ENCODE results near the gene CFHR5.

DNA sequence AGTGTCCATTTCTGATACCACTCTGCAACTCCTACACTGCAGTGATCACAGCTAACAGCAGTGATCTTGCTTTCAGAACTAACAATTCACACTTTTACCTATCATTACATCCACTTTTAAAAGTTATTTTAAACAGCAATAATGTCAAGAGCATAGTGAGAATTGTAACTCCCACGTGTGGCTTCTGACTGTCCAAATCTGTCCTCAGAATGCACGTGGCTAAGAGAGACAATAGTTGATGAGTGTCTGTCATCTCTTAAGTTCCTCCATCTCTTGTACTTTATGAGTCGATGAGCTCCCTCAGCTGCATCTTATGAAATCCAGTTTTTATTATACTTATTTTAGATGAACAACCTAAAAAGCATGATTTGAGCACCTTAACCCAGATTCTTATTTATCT lies 16.5 kb upstream of the CFHR5 start:
- no peak for TF ChIP-seq ETV6 (CRISPR knock-in tag; IDR thresholded peaks at IDR 0.05)
- no peak for TF ChIP-seq CTCF (IDR thresholded peaks at IDR 0.05)
- TF ChIP-seq NR2C2 (CRISPR knock-in tag; IDR thresholded peaks at IDR 0.05): no peak
- TF ChIP-seq, protein P1, sequence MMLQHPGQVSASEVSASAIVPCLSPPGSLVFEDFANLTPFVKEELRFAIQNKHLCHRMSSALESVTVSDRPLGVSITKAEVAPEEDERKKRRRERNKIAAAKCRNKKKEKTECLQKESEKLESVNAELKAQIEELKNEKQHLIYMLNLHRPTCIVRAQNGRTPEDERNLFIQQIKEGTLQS (CRISPR knock-in tag; conservative IDR thresholded peaks at IDR 0.05): no peak
- TF ChIP-seq MAX (CRISPR knock-in tag; IDR thresholded peaks at IDR 0.05): no peak
- no peak for TF ChIP-seq ESRRA (CRISPR knock-in tag; IDR thresholded peaks at IDR 0.05; ENCODE audit: borderline replicate concordance)

Measured in WTC11 (cell line).